ENCODE data around the gene GSK3B.
A peak's percentile ranks its signal among the peaks of the same experiment; 100 is the strongest.

GSK3B gene

GRCh38 chr3:120093911-120094775 is at the start of gene GSK3B:
GSK3B (minus strand) TSS chr3:120094447; CDS start chr3:120093434, 1,013 bp downstream.
- DNase-seq = peak; percentile 99

- no peak for DNase-seq
Observed at GRCh38 chr3:120143676-120144075, 49.4 kb upstream of the GSK3B start.

- no peak for DNase-seq
Observed at GRCh38 chr3:120142236-120142635, 48.0 kb upstream of the GSK3B start.

- no peak for DNase-seq
Observed at GRCh38 chr3:120140098-120140742, 46.0 kb upstream of the GSK3B start.

- no peak for DNase-seq
Observed at GRCh38 chr3:120139140-120139539, 44.9 kb upstream of the GSK3B start.

- no peak for DNase-seq
Observed at GRCh38 chr3:120137548-120137947, 43.3 kb upstream of the GSK3B start.

- no peak for DNase-seq
Observed at GRCh38 chr3:120130656-120131055, 36.4 kb upstream of the GSK3B start.

- no peak for DNase-seq
Observed at GRCh38 chr3:120129718-120130513, 35.7 kb upstream of the GSK3B start.

GRCh38 chr3:120129051-120129450 is 34.8 kb upstream of the GSK3B start:
- DNase-seq = no peak

- no peak for DNase-seq
Observed at GRCh38 chr3:120125992-120126391, 31.7 kb upstream of the GSK3B start.

GRCh38 chr3:120119846-120120510 is 25.7 kb upstream of the GSK3B start:
- no peak for DNase-seq

- DNase-seq = no peak
Observed at GRCh38 chr3:120114981-120115380, 20.7 kb upstream of the GSK3B start.

GRCh38 chr3:120114376-120114775 is 20.1 kb upstream of the GSK3B start:
- DNase-seq = no peak

- DNase-seq = no peak
Observed at GRCh38 chr3:120113128-120114116, 19.2 kb upstream of the GSK3B start.

- no peak for DNase-seq
Observed at GRCh38 chr3:120111898-120112297, 17.7 kb upstream of the GSK3B start.

GRCh38 chr3:120103276-120103675 is 9.0 kb upstream of the GSK3B start:
- DNase-seq = no peak

- no peak for DNase-seq
Observed at GRCh38 chr3:120102674-120103073, 8.4 kb upstream of the GSK3B start.

- no peak for DNase-seq
Observed at GRCh38 chr3:120102232-120102631, 8.0 kb upstream of the GSK3B start.

GRCh38 chr3:120101624-120102023 is 7.4 kb upstream of the GSK3B start:
- no peak for DNase-seq

- no peak for DNase-seq
Observed at GRCh38 chr3:120100711-120101110, 6.5 kb upstream of the GSK3B start.

GRCh38 chr3:120098710-120099109 is 4.5 kb upstream of the GSK3B start:
- no peak for DNase-seq
